Testis (tissue), 3 donors: Measurements from ENCODE around the gene UBE2L3. TPM values are rescaled to one million over a fixed set of nuclear protein-coding genes. Genes with fewer than 3 reads are reported as not detected.

ENCODE experiments used
- DNase-seq: peaks from one replicate; pipeline ENCODE4 v3.0.0-alpha.2; 2019
- H3K27ac ChIP-seq, 2 donors: fragments of 200-600 bp; sonication (generic); one replicate each; pipeline ENCODE4 v1.5.1; 2019
- H3K27me3 ChIP-seq: fragments of 200-600 bp; sonication (generic); one replicate; pipeline ENCODE4 v1.5.1; 2019
- H3K36me3 ChIP-seq: fragments of 200-600 bp; sonication (generic); one replicate; pipeline ENCODE4 v1.5.1; 2017; ENCODE audit warnings: low read depth; ENCODE audit errors: missing control alignments
- H3K4me1 ChIP-seq: fragments of 200-600 bp; sonication (generic); one replicate; pipeline ENCODE4 v1.5.1; 2019
- H3K4me3 ChIP-seq, 2 donors: fragments of 200-600 bp; sonication (generic); one replicate each; pipeline ENCODE4 v1.5.1; 2017 to 2019
- H3K9me3 ChIP-seq: fragments of 200-600 bp; sonication (generic); one replicate; pipeline ENCODE4 v1.5.1; 2017
- CTCF ChIP-seq, 3 experiments: fragments of 450-650 bp in 2 of 3; fragments of 200-600 bp in 1 of 3; sonication (generic) in 1 of 3; IDR thresholded peaks; one replicate each; pipeline ENCODE4 v1.5.1; 2016 to 2019; ENCODE audit warnings: antibody characterized with exemption in 3 of 3, mild to moderate bottlenecking in 2 of 3, moderate library complexity in 1 of 3
- POLR2A ChIP-seq: fragments of 450-650 bp; IDR thresholded peaks from one replicate; pipeline ENCODE4 v1.6.1; 2017; ENCODE audit warnings: antibody characterized with exemption, mild to moderate bottlenecking, moderate library complexity
- WGBS, 2 donors: methylation state at CpG; one replicate each; pipeline ENCODE4 v1.1.5; 2018; 5-methylcytosine and 5-hydroxymethylcytosine counted together
- intact Hi-C: fragments of 100-400 bp; cut with DNase I; formaldehyde crosslinking; loops from one replicate; pipeline ENCODE4 v1.15.1; 2023; ENCODE audit warnings: low total_unique reads
- polyA plus RNA-seq: library from polyadenylated mRNA; stranded (reverse); fragments of 350-450 nt; fragmentation: Illumina TruSeq; extraction: RNeasy Lipid Tissue Mini Kit (QIAGEN cat#74804); gene quantifications from one replicate; pipeline ENCODE4 v1.2.3, GENCODE V29; 2014; ENCODE audit warnings: low read depth, low replicate concordance; ENCODE audit not compliant: insufficient read depth
- total RNA-seq, 2 donors: library from RNA; depleted of rRNA; stranded (reverse); fragments of >200 nt; gene quantifications; one replicate each; pipeline ENCODE4 v1.2.3, GENCODE V29; 2016

UBE2L3 gene
- total and polyA plus RNA-seq, 3 donors from 2014 or later, result 61.4 to 66.8 (median 63.3) TPM

GRCh38 chr22:21626073-21626734 is 58.7 kb downstream of the UBE2L3 start:
- no peak for DNase-seq
- intact Hi-C loops, result no loop called here
- Histone ChIP-seq H3K4me1 (peaks cover 27% of the 10 kb centered on the region), H3K27ac (no peak overlapping the region), H3K4me3 (no peak overlapping the region), H3K9me3 (no peaks in the 10 kb centered on the region), H3K27me3 (no peaks in the 10 kb centered on the region), H3K36me3 (no peaks in the 10 kb centered on the region)
- no peak for TF ChIP-seq CTCF (IDR thresholded peaks at IDR 0.05)
- no peak for TF ChIP-seq POLR2A
- WGBS, 2 donors, result 77 to 81% methylated on average over 4 of the region's 4 CpGs

GRCh38 chr22:21626735-21627469 is 59.4 kb downstream of the UBE2L3 start:
- no peak for TF ChIP-seq CTCF (IDR thresholded peaks at IDR 0.05)
- TF ChIP-seq POLR2A, result no peak
- H3K9me3 ChIP-seq, result no peaks in the 10 kb centered on the region
- no peaks in the 10 kb centered on the region for H3K27me3 ChIP-seq
- H3K4me1 ChIP-seq, result peaks cover 27% of the 10 kb centered on the region
- no peaks in the 10 kb centered on the region for H3K36me3 ChIP-seq
- 81 to 83% methylated on average over 9 to 11 of the region's 11 CpGs for WGBS, 2 donors
- H3K27ac ChIP-seq, result no peak overlapping the region
- intact Hi-C loops, result no loop called here
- H3K4me3 ChIP-seq, result no peak overlapping the region
- DNase-seq, result no peak

DNA sequence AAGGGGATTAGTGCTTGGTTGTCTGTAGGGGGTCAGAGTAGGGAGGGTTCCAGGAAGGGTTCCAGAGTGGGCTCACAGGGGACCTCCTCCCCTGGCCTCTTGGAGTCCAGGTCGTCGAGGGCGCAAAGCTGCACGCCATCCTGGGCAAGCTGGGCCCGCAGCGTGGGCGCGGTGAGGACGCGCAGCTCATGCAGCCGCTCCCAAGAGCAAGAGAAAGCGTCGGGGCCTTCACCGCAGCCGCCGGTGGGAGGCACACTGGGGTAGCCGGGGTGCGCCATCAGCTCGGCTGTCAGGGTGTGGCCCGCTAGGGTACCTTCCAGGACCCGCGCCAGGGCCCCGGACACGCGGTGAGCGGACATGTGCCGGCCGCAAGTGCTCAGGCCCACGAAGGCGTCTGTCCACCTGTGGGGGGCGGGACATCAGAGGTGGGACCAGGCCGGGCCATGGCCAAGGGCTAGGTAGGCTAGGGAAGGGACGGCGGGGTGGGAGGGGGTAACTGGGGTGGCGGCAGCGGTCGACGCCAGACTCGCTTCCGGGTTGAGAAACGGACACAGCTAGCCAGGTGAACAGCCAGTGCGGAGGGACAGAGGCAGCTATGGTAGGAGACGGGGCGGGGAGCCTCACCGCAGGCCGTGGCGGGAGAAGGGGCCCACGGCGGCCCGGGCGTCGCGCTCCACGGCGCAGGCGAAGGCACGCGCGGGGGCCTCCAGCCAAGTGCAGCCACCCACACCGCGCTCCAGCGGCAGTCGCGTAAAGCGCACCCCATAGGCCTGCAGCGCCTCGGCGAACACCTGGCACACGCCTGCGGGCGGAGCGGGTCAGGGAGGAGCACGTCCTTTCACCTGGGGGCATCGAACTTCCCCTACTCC is 61.1 kb downstream of the UBE2L3 start:
- WGBS, 2 donors, result 45 to 69% methylated on average over 36 to 74 of the region's 74 CpGs
- H3K27me3 ChIP-seq, result no peaks in the 10 kb centered on the region
- H3K27ac ChIP-seq, result no peak overlapping the region
- H3K9me3 ChIP-seq, result no peaks in the 10 kb centered on the region
- no peaks in the 10 kb centered on the region for H3K36me3 ChIP-seq
- H3K4me1 ChIP-seq, result peaks cover 16% of the 10 kb centered on the region
- H3K4me3 ChIP-seq, result peak overlapping the region; percentile 63 to 89
- DNase-seq, result no peak
- TF ChIP-seq POLR2A (no peak), CTCF (IDR thresholded peaks at IDR 0.05) (no peak)
- intact Hi-C loops, result no loop called here

- peak; percentile 96 for DNase-seq
- intact Hi-C loops, result no loop called here
- Histone ChIP-seq H3K27ac (peak within 1 kb of the TSS; percentile 7 to 46), H3K4me3 (peak within 1 kb of the TSS; percentile 63 to 89), H3K9me3 (no peaks in the 10 kb centered on the region), H3K4me1 (peaks cover 7% of the 10 kb centered on the region), H3K27me3 (no peaks in the 10 kb centered on the region), H3K36me3 (no peaks in the 10 kb centered on the region)
- WGBS, 2 donors, result 1 to 2% methylated on average over 11 to 63 of the region's 93 CpGs
- TF ChIP-seq POLR2A (no peak), CTCF (IDR thresholded peaks at IDR 0.05) (peak in 2 of 3 experiments; percentile 21 to 45)
These were observed 62.0 kb downstream of the UBE2L3 start, which contains the start of gene YDJC for GRCh38 chr22:21629255-21630149. Gene YDJC, minus strand, starts transcription at chr22:21630022. Its CDS starts 8 bp downstream, at chr22:21630014.
